Tongue (tissue), 3 donors: Measurements from ENCODE around the gene ST3GAL2. TPM values are rescaled to one million over a fixed set of nuclear protein-coding genes. Genes with fewer than 3 reads are reported as not detected.
"Not testable (repeated sequence)": the region's sequence is repeated elsewhere in the genome, so short reads cannot be mapped to it uniquely, and the experiment has no call there.

ENCODE experiments used
- DNase-seq: peaks from one replicate; pipeline ENCODE4 v3.0.0-alpha.2; 2015
- small RNA-seq: library from RNA; depleted of rRNA; stranded (forward); fragments of <200 nt; gene quantifications from one replicate; pipeline ENCODE3, GENCODE V24; 2014; ENCODE audit warnings: low replicate concordance
- total RNA-seq: library from RNA; depleted of rRNA; stranded (reverse); fragments of >200 nt; gene quantifications from one replicate; pipeline ENCODE4 v1.2.3, GENCODE V29; 2014

Gene ST3GAL2
- total RNA-seq, 1 donor from 2014 or later: 35.8 TPM

- DNase-seq: not testable (repeated sequence)
These were observed 106.2 kb downstream of the ST3GAL2 start for GRCh38 chr16:70332728-70333127.

- DNase-seq: no peak
These were observed 107.1 kb downstream of the ST3GAL2 start for GRCh38 chr16:70331588-70332358.

- no peak for DNase-seq
These were observed 107.8 kb downstream of the ST3GAL2 start for GRCh38 chr16:70331091-70331490.

Small RNAs within 50 kb of the gene (small RNA-seq; reads per million reads assigned to genes)
- gene RNU6-23P (0.05 reads per million), gene RPS27P26 (not detected)

Other genes starting within 250 kb of the ST3GAL2 start
- 33.3 TPM for gene EXOSC6, start 187.2 kb downstream of the ST3GAL2 start, total RNA-seq
- 89.1 TPM for gene AARS1, start 149.6 kb downstream of the ST3GAL2 start, total RNA-seq
- gene DDX19B, start 139.9 kb downstream of the ST3GAL2 start, total RNA-seq: 18.5 TPM
- gene DDX19A, start 92.2 kb downstream of the ST3GAL2 start, total RNA-seq: 53.9 TPM
- gene FCSK, start 15.5 kb upstream of the ST3GAL2 start, total RNA-seq: 18.8 TPM
- gene COG4, start 84.5 kb upstream of the ST3GAL2 start, total RNA-seq: 38.7 TPM
- gene SF3B3, start 84.7 kb upstream of the ST3GAL2 start, total RNA-seq: 137 TPM
- 13.4 TPM for gene IL34, start 207.5 kb upstream of the ST3GAL2 start, total RNA-seq
- 52.3 TPM for gene MTSS2, start 247.0 kb upstream of the ST3GAL2 start, total RNA-seq